K562 (cell line): ENCODE data around the gene OR2V1. TPM values are rescaled to one million over a fixed set of nuclear protein-coding genes. Genes with fewer than 3 reads are reported as not detected.

Experiments used
- BMI1 ChIP-seq: fragments of 150-350 bp; IDR thresholded peaks from 2 replicates; pipeline ENCODE4 v1.6.1; 2014; ENCODE audit warnings: low read length
- CGGBP1 ChIP-seq: fragments of 250-450 bp; sonication (Bioruptor Pico); IDR thresholded peaks from 2 replicates; pipeline ENCODE4 v1.9.0; 2021; ENCODE audit warnings: mild to moderate bottlenecking
- CHAMP1 ChIP-seq: fragments of 450-650 bp; IDR thresholded peaks from 2 replicates; pipeline ENCODE4 v1.6.1; 2016; ENCODE audit warnings: mild to moderate bottlenecking
- CREB5 ChIP-seq: fragments of 250-450 bp; sonication (Bioruptor Pico); IDR thresholded peaks from 2 replicates; pipeline ENCODE4 v1.5.0; 2020; ENCODE audit warnings: mild to moderate bottlenecking
- CTBP1 ChIP-seq: fragments of 450-650 bp; IDR thresholded peaks from 2 replicates; pipeline ENCODE4 v1.6.1; 2016; ENCODE audit warnings: borderline replicate concordance
- HMGN3 ChIP-seq: IDR thresholded peaks from 2 replicates; pipeline ENCODE4 v1.6.1; 2011; ENCODE audit warnings: borderline replicate concordance, low read depth, mild to moderate bottlenecking, mixed read lengths, low read length; ENCODE audit not compliant: insufficient read length; ENCODE audit errors: extremely low read depth
- MTA1 ChIP-seq: fragments of 450-650 bp; IDR thresholded peaks from 2 replicates; pipeline ENCODE4 v1.6.1; 2017; ENCODE audit warnings: borderline replicate concordance
- NR2C1 ChIP-seq, 2 experiments: fragments of 450-650 bp; IDR thresholded peaks; 2 replicates each; pipeline ENCODE4 v1.6.1; 2017; ENCODE audit warnings: mild to moderate bottlenecking in 2 of 2, antibody characterized with exemption in 1 of 2, inconsistent platforms in 1 of 2, missing compliant biosample characterization in 1 of 2, missing genetic modification characterization in 1 of 2
- NRF1 ChIP-seq, 2 experiments: fragments of 450-650 bp; IDR thresholded peaks in 1 of 2; conservative IDR thresholded peaks in 1 of 2; 2 replicates each; pipeline ENCODE4 v1.6.1; 2014; ENCODE audit warnings: mild to moderate bottlenecking in 2 of 2
- OTX1 ChIP-seq: fragments of 450-650 bp; formaldehyde crosslinking; IDR thresholded peaks from 2 replicates; pipeline ENCODE4 v1.4.0; 2022; ENCODE audit warnings: mild to moderate bottlenecking
- PTRF ChIP-seq: fragments of 450-650 bp; IDR thresholded peaks from 2 replicates; pipeline ENCODE4 v1.6.1; 2016; ENCODE audit warnings: mild to moderate bottlenecking, missing genetic modification characterization, missing compliant biosample characterization
- SMARCA5 ChIP-seq: fragments of 450-650 bp; IDR thresholded peaks from 2 replicates; pipeline ENCODE4 v1.6.1; 2016
- SNRNP70 ChIP-seq: fragments of 200-400 bp; formaldehyde crosslinking; optimal IDR thresholded peaks from 2 replicates; pipeline ENCODE3; 2017; ENCODE audit warnings: low read depth, low read length
- TFE3 ChIP-seq: fragments of 450-650 bp; formaldehyde crosslinking; IDR thresholded peaks from 2 replicates; pipeline ENCODE4 v1.4.0; 2020; ENCODE audit warnings: mild to moderate bottlenecking, mixed read lengths
- TOE1 ChIP-seq, 2 experiments: fragments of 450-650 bp in 1 of 2; sonication (generic) in 1 of 2; formaldehyde crosslinking in 1 of 2; IDR thresholded peaks; 2 replicates each; pipeline versions ENCODE4 v1.7.1 to v1.8.0; 2016 to 2022; ENCODE audit warnings: borderline replicate concordance in 2 of 2, mild to moderate bottlenecking in 2 of 2, antibody characterized with exemption in 1 of 2, inconsistent platforms in 1 of 2, low read depth in 1 of 2, missing genetic modification reagents in 1 of 2, moderate library complexity in 1 of 2
- ZBTB12 ChIP-seq: fragments of 250-450 bp; sonication (Bioruptor Pico); IDR thresholded peaks from 2 replicates; pipeline ENCODE4 v1.4.0; 2020
- ZKSCAN1 ChIP-seq: fragments of 150-350 bp; IDR thresholded peaks from 2 replicates; pipeline ENCODE4 v1.6.1; 2016; ENCODE audit warnings: low read depth, low read length
- ZNF444 ChIP-seq: fragments of 250-450 bp; sonication (Bioruptor Pico); IDR thresholded peaks from 2 replicates; pipeline ENCODE4 v1.4.0; 2020; ENCODE audit warnings: mild to moderate bottlenecking, moderate library complexity
- polyA plus RNA-seq, 8 experiments: library from polyadenylated mRNA; depleted of rRNA in 4 of 8; stranded (reverse) in 5 of 8; unstranded in 3 of 8; fragments of >200 nt; fragmentation: Nextera tagmentation in 2 of 8; fragmentation: Illumina TruSeq in 1 of 8; extraction: Ambion mirVana in 2 of 8; extraction: Trizol in 1 of 8; gene quantifications; 2 replicates each; pipeline versions ENCODE4 v1.2.1 to v1.2.3, GENCODE V29; 2011 to 2014; ENCODE audit warnings: inconsistent platforms in 1 of 8, missing spikeins in 1 of 8
- total RNA-seq, 7 experiments: library from RNA; depleted of rRNA in 6 of 7; stranded (reverse); fragments of >200 nt in 6 of 7; fragmentation: Illumina TruSeq in 2 of 7; extraction: Trizol in 2 of 7; gene quantifications; 2 replicates each; pipeline versions ENCODE4 v1.2.1 to v1.2.3, GENCODE V29; 2011 to 2021; ENCODE audit warnings: low replicate concordance in 1 of 7

OR2V1 gene
- total and polyA plus RNA-seq, 9 of the 15 experiments (the other 6 are each of a cell fraction or from before 2014, with no cell fraction given), result 0.04 to 0.28 (median 0.15) TPM; not detected in 5

GRCh38 chr5:181098762-181099601 lies 32.0 kb downstream of the OR2V1 start (continued):
- peak; percentile 34; the same call in 1 of the 2 replicates for TF ChIP-seq TFE3
- TF ChIP-seq CREB5 (CRISPR knock-in tag), result no peak
- no peak for TF ChIP-seq HMGN3
- peak; percentile 49 to 57; a peak in 3 of 4 replicates for TF ChIP-seq NRF1 (conservative IDR thresholded peaks at IDR 0.05 in 1 of 2, IDR thresholded peaks at IDR 0.05 in 1 of 2)
- TF ChIP-seq CHAMP1, result no peak
- 0 out of 2 replicates have a peak, but pooled peaks have one; percentile 47 for TF ChIP-seq TOE1 (IDR thresholded peaks at IDR 0.05; ENCODE audit: borderline replicate concordance)
- no peak for TF ChIP-seq TOE1 (CRISPR knock-in tag; IDR thresholded peaks at IDR 0.05; ENCODE audit: borderline replicate concordance, low read depth)
- TF ChIP-seq ZBTB12 (CRISPR knock-in tag), result no peak
- no peak for TF ChIP-seq BMI1
- TF ChIP-seq CTBP1, result 0 out of 2 replicates have a peak, but pooled peaks have one; percentile 30
- TF ChIP-seq SMARCA5, result peak; percentile 58; the same call in 1 of the 2 replicates
- TF ChIP-seq ZKSCAN1, result no peak
- no peak for TF ChIP-seq NR2C1 (IDR thresholded peaks at IDR 0.05)
- no peak for TF ChIP-seq NR2C1 (tag; IDR thresholded peaks at IDR 0.05)
- no peak for TF ChIP-seq OTX1 (CRISPR knock-in tag)
- no peak for TF ChIP-seq CGGBP1
- TF ChIP-seq PTRF (tag), result no peak
- TF ChIP-seq ZNF444, result no peak
- no peak for TF ChIP-seq SNRNP70
- 0 out of 2 replicates have a peak, but pooled peaks have one; percentile 40 for TF ChIP-seq MTA1
